Measurements from ENCODE around the gene DHX16.

The DHX16 gene

GRCh38 chr6:30691208-30691847 is 18.5 kb upstream of the DHX16 start:
- no peak for DNase-seq (ENCODE audit: low spot score)

GRCh38 chr6:30690403-30691207 is 17.8 kb upstream of the DHX16 start, which contains the start of gene NRM:
NRM (minus strand) TSS chr6:30690984; CDS start chr6:30690974, 10 bp downstream.
- peak; percentile 91 for DNase-seq (ENCODE audit: low spot score)

GRCh38 chr6:30689985-30690384 is 17.2 kb upstream of the DHX16 start:
- no peak for DNase-seq (ENCODE audit: low spot score)

- no peak for DNase-seq (ENCODE audit: low spot score)
Observed at GRCh38 chr6:30689022-30689865, 16.4 kb upstream of the DHX16 start.

GRCh38 chr6:30688569-30688968 is 15.8 kb upstream of the DHX16 start:
- DNase-seq (ENCODE audit: low spot score), result no peak

GRCh38 chr6:30687659-30688431 is 15.0 kb upstream of the DHX16 start:
- peak; percentile 41 for DNase-seq (ENCODE audit: low spot score)

GRCh38 chr6:30686908-30687658 is 14.3 kb upstream of the DHX16 start:
- peak; percentile 92 for DNase-seq (ENCODE audit: low spot score)

- DNase-seq (ENCODE audit: low spot score), result peak; percentile 75
Observed at GRCh38 chr6:30686009-30686907, 13.5 kb upstream of the DHX16 start, which contains the start of gene PPP1R18. PPP1R18 (minus strand) TSS chr6:30686645; CDS start chr6:30686018, 627 bp downstream.

- peak; percentile 18 for DNase-seq (ENCODE audit: low spot score)
Observed at GRCh38 chr6:30685157-30686008, 12.6 kb upstream of the DHX16 start.

GRCh38 chr6:30684386-30685156 is 11.8 kb upstream of the DHX16 start:
- peak; percentile 2 for DNase-seq (ENCODE audit: low spot score)

- DNase-seq (ENCODE audit: low spot score), result no peak
Observed at GRCh38 chr6:30683980-30684338, 11.2 kb upstream of the DHX16 start.

GRCh38 chr6:30683183-30683979 is 10.6 kb upstream of the DHX16 start:
- DNase-seq (ENCODE audit: low spot score), result no peak

- DNase-seq (ENCODE audit: low spot score), result peak; percentile 90
Observed at GRCh38 chr6:30682143-30683117, 9.6 kb upstream of the DHX16 start.

- DNase-seq (ENCODE audit: low spot score), result no peak
Observed at GRCh38 chr6:30681766-30682142, 8.9 kb upstream of the DHX16 start.

GRCh38 chr6:30679765-30680535 is 7.1 kb upstream of the DHX16 start:
- DNase-seq (ENCODE audit: low spot score), result no peak

Measured in AG08396 (cell line).